GM18858 (cell line): ENCODE results near the gene TNPO3.
"Not testable (repeated sequence)": the region's sequence is repeated elsewhere in the genome, so short reads cannot be mapped to it uniquely, and the experiment has no call there.

ENCODE experiments used
- ATAC-seq: cut with Tn5 transposase; IDR thresholded peaks from one replicate; pipeline ENCODE4 v1.9.1; 2021; ENCODE audit not compliant: unreplicated experiment

The TNPO3 gene

DNA sequence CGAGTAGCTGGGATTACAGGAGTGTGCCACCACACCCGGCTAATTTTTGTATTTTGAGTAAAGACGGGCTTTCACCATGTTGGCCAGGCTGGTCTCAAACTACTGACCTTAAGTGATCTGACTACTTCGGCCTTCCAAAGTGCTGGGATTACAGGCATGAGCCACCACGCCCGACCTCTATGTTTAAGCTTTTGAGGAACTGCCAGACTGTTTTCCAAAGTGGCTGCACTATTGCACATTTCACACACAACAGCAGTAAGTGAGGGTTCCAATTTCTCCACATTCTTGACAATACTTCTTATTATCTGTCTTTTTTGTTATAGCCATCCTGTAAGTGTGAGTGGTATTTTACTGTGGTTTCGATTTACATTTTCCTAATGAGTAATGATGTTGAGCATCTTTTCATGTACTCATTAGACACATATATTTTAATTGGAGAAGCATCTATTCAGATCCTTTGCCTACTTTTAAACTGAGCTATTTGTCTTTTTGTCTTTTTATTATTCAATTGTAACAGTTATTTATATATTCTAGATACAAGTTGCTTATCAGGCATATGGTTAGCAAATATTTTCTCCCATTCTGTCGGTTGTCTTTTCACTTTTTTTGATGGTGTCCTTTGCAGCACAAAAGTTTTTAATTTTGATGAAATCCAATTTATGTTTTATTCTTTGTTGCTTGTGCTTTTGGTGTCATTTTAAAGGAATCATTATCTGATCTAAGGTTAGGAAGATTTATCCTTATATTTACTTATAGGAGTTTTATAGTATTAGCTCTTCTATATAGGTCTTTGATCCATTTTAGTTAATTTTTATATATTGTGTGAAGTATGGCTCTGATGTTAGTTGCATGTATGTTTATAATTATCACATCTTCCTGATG lies 130.0 kb downstream of the TNPO3 start:
- no peak for ATAC-seq

DNA sequence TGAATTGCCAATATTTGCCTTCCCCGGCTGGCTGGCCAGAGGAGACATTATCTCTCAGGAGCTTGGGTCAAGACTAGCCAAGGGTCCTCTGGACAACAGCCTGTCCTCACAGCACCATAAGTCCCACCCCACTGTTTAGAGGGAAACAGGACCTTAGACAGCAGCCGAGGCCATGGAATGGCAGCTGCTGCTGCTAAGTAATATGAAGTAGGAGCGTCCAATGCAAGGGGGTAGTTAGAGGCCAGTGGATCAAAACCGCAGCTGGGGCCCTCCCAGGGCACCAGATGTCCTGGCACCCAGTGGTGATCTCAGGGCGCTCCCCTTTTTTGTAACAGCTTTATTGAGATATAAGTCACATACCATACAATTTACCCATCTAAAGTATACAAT lies 131.5 kb downstream of the TNPO3 start:
- no peak for ATAC-seq

DNA sequence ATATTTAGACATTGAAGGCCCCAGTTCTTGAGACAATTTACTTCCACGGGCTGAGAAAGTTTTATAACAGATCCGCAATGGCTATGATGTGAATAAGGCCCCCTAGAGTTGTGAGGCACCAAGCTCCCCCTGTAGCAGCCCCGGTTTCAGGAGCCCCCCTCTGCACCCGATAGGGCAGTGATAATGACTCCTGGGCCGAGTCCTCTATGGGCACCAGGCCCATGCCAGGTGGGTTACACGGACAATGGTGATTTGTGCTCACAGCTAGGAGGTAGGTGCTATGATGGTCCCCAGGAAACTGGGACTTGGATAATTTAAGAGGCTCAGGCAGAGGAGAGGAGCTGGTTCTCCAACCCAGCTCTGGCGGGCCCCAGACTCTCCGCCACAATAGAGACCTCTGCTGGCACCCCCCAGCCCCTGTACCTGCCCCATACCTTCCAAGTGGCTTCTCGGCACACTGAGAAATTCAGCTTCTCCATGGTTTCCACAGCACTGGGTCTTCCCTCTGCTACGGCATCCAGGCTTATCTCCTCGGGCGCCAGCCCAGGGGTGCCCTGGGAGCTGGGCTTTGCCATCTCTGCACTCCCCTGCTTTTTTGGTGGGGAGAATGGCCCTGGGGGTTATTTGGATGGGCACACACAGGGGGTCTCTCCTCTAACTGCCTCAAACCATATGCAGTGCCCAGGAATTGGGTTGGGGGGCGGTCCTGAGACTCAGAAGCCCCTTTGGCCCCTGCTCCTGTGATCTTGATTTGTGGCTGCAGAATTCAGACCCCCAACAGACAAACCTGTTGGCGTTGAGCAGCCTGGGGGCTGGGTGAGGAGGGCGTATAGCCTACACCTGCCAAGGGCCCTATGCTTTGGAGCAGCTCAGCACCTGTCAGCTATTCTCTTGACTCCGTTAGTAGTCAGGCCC lies 132.2 kb downstream of the TNPO3 start:
- no peak for ATAC-seq

DNA sequence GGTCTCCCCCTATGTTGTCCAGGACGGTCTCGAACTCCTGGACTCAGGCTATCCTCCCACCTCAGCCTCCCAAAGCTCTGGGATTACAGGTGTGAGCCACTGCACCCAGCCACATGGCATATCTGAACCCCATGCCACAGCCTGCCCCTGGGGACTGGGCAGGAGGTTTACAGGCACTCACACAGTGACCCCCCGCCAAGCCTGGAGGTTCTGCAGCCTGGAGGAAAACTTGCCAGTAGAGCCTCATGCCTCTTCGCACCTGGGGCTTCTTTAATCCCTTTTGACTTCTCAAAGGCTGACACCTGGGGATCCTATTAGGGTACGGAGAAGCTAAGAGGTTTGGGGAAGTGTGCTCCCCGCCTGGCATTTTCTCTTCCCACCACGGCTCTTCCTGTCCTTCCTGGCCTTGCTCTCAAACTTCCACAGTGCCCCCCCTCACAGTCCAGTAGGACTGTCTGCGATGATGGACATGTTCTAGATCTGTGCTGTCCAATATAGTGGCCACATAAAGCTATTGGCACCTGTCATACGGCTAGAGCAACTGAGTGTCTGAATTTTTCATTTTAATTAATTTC lies 133.0 kb downstream of the TNPO3 start:
- no peak for ATAC-seq

DNA sequence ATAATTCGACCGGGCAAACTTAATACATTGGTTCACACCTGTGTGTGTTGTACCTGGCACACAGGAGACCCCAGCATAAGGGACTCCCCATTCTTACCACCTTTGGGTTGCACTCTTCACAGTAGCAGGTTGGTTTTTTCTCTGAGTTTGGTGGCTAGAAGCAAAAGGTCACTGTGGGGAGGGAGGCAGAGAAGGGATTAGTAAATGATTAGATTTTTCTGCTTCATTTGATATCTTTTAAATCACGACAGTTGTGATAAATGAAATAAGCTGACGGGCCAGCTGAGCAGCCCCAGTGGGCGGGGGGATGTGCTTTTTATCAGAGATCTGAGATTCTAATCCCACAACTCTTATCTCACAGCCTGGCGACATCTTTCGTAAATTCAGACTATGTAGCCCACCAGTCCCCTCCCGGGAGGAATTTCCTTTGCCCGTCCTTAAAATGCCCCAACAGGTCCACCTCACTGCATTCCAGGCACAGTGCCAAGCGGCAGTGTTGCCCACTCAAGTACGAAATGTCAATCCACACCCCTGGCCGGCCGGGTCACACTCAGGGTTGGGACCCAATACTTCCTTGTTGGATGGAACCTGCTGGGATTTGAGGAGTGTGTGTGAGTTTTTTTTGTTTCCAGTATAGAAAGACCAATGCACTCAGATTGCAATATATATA lies 133.9 kb downstream of the TNPO3 start:
- ATAC-seq = no peak

DNA sequence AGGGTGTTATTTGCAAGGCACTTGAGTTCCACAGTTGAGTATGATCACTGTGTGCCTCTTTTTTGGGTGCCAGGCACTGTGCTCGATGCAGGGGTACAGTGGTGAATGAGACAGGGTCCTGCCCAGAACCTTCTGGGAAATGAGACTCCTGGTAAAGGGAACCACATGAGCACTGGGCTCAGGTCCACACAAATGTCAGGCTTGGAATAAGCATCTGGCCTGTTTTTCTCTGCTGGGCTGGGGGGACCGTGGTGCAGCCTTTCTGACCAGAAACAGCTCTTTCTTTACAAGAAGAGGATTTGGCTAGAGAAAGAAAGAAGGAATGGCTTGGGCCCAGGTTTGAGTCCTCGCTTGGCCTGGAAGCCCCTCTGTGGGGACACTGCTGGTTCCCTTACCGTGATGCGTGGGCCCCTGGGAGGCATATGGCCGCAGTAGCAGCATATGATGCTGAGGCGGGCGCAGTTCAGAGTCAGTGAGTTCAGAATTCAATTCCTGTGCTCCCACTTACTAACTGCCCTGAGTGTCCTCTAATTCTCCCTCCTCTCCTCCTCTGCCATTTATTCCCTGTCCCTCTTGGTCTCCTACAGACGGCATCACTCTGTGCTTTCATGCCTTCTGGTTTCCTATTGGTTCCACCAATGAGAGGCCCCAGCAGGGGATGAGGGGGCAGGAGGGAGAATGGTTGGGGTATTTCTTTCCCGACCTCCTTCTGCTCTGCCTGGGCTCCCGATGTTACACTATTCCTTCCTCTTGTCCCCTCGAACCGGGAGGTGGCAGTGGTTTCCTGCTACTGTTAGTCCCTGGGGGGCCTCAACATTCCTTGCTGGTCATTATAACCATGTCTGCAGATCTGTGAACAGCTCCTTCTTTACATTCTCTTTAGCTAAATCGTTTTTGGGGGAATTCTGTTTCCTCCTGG lies 134.8 kb downstream of the TNPO3 start:
- ATAC-seq = no peak

DNA sequence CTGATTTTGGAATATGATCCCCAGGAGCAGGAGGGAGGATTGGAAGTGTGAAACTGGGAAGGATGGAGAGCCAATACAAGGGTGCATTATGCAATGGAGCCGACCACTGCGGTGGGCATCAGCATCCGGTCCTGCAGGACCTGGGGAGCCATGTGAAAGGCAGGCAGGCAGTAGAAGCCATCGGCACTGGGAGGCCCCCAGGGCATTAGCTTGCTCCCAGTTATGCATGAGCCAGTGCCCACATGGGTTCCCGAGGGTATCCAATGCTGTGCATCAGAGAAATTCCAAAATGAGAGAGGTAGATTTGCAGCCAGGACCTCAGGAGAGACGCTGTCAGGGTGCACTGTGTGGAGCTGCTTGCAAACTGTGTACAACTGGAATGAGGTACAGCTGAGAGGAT lies 135.7 kb downstream of the TNPO3 start:
- ATAC-seq = no peak

DNA sequence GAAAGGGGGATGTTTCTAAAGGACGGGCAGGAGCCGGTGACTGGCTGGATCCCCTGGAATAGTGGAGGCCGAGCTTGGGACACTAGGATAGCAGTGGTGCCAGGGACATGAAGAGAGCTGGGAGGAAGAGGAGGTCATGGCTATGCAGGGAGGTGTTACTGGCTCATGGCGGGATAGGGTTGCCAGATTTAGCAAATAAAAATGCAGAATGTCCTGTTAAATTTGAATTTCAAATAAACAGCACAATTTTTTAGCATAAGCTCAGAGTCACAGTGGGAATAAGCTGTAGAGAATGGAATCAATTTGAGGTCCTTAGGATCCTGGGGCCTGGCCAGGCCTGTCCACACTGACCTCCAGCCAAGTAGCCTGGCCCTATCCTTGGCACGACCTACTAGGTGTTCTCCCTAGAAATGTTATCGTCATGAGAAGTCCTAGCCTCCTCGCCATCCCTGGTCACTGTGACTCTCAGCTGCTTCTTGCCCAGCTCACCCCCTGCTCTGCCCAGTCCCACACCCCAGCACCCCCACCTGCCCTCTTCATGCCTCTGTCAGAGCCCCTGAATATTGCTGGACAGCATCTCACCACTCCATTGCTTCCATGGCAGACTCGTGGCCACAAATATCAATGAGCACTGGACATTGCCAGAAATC lies 136.8 kb downstream of the TNPO3 start:
- ATAC-seq = no peak

DNA sequence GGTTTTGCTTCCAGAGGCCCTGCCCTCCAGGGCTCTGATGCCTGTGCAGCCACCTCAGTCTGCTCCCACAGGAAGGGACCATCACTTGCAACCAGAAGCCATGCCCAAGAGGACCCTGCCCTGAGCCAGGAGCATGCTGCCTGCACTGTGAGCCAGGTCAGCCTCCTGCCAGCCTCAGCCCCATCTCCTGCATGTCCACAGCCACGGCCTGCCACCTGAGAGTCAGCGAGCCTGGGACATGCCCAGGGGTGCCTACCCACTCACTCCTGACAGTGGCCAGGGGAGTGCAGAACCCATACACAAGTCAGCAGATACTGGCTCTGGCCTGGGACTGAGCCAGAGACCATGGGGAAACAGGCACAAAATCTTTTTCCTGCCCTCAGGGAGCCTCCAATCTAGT lies 137.8 kb downstream of the TNPO3 start:
- no peak for ATAC-seq

DNA sequence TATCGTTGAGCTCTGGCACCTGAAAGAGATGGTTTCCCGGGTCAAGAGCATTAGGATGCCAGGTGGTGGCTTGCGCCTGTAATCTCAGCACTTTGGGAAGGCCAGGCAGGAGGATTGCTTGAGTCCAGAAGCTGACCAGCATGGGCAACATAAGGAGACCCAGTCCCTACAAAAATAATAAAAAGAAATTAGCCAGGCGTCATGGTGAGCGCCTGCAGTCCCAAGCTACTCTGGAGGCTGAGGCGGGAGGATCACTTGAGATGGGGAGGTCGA lies 138.3 kb downstream of the TNPO3 start:
- ATAC-seq = no peak

DNA sequence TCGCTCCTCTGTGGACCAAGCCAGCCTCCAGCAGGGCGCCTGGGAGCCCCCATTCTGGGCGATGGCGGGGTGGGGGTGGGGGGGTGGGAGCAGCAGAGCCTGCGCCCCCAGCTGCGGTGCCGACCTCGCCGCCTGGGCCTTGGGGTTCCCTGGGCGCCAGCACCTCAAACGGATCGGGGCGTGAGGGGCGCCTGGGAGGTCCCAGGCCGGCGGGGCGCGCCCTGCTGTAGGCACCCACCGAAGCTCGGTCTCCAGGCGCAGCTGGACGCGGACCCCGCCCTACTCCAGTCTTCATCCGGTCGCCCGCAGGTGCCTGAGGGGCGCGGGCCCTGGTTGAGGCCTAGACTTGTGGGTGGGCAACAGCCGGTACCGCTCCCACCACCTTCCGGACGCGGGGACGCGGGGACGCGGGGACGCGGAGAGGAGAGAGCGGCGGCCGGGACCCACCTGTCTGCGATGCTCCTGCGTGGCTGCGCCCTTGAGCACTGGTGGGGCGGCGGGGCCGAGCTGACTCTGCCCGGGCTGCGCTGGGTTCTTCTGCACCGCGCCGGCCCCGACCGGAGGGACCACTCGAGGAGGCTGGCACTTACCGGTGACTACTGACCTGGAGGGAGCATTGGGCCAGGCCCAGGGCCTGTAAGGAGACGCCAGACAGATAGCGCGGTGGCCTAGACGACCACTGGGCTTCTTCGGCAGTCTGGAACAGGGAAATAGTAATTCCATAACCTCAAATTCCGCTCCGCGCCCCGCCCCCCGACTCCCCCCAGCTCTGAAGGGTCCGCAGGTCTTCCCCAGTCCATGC lies 138.9 kb downstream of the TNPO3 start:
- no peak for ATAC-seq

DNA sequence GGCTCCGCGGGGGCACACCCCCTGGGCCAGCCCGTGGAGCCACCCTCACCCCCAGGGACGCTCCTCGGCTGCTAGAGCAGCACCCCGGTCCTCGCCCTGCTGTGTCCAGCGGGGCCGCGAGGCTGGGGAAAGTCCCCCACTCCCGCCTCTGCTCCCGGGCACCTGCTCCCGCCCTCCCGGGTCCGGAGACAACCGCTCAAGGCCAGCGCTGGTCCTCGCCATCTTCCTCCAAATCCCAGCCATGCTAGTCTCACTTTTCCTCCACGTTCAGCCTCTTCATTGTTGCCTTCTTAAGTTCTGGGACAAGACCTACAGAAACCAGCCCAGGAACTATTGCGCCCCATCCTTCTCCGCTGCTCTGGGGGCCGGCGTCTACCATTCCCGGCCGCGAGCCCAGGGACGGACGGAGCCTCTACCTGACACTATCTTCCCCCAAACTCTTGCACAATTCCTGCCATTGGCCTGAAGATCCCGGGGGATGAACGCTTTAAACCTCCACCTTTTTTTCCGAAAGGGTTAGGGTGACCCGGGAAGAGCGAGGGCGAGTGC lies 139.6 kb downstream of the TNPO3 start:
- no peak for ATAC-seq

DNA sequence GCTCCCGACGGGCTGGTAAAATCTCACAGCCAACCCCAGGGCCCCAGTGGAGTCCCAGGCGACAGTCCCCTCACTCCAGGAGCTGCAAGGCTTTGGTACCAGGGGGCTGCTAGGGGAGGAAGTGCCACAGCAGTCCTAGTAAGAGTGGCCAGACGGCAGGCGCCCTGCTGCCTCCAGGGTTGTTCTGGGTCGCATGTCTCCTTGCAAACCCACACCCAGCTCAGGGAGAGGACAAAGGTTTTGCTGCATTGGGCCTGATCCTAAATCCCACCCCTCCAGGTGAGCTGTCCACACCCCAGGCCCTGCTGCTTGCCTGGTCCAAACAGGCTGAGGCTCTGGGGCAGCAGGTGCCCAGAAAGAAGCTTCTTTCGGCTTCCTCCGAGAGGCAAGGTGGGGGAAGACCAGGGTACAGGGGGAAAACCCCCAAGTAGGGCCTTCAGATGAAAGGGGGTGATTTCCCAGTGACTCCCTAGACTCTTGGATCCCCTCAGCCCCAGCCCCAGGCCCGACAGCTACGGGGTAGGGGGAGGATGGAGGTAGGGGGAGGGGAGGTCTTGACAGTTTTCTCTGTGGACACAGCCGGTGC lies 140.3 kb downstream of the TNPO3 start:
- ATAC-seq = no peak

DNA sequence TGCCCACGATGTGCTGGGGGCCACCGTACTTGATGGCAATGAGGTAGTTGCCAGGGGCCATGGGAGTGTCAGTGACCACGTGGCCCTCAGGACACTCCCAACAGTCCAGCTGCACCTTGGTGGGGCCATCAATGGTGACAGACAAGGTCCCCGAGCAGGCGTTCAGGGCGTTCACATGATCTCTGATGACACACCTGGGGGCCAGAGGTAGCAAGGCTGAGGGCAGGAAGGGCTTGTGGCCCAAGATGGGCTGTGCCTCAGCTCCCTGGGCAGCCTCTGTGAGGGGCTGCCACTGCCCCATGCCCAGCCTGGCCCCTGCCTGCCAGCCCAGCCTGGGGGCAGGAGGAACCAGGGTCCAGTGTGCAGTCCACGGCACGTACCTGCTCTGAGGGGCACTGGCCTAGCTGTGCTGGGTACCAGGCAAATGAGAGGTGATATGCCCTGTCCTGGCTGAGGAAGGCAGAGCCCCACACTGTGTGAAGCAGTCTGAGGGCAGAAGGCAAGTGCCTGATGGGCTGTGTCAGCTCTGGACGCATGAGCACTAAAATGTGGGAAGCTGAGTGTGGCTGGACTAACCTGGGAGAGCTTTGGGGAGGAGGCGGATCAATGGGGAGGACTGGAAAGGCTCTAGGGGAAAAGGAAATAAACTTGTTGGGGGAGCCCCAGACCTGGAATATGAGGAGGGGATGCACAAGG lies 140.9 kb downstream of the TNPO3 start:
- no peak for ATAC-seq

DNA sequence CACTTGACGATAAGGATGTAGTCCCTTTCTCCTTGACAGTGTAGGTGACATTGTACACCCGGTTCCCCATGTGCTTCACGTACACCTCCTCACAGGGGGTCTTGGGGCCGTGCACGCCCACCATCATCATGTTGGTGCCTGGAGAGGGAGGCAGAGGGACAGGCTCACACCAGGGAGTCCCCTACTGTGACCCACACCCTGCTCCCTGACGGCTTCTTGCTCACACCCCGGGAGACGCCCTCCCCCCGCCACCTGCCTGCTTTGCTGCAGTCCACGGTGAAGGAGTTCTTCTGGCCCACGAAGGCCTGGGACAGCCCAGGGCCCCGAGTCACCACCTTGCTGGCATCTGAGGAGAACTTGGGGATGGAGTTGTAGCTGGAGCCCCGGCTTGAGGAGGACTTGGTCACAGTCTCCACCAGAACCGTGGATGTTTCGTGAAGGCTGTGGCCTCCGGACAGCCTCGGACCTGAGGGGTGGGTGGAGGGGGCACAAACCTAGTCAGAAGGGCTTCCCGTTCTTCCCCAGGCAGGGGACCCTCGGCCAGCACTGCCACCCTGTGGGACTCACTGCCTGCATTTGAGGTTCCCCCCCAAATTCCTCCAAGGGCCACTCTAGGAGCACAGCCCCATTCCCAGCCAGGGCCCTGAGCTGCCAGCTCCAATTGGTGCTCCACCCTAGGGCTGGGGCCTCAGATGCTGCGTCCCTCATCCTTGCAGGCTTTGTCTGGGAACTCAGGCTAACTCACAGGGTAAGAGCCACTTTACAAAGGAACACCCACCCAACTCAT lies 142.0 kb downstream of the TNPO3 start:
- not testable (repeated sequence) for ATAC-seq

DNA sequence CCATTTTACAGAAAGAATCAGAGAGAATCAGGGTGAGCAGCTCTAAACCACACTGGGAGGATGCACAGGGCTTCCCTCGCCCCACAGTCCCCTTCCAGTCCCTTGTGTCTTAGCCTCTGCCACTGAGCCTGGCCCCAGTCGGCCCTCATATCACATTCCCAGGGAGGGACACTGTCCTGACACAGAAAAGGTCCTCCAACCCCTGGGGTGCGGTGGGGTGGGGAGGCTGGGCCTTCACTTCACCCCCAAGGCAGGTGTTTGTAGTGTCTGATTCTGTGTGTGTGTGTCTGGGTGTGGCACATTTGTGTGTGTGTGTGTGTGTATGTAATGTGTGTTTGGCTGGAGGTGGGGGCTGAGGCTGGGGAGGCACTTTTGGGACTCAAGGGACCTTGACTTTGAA lies 142.6 kb downstream of the TNPO3 start:
- ATAC-seq = no peak

DNA sequence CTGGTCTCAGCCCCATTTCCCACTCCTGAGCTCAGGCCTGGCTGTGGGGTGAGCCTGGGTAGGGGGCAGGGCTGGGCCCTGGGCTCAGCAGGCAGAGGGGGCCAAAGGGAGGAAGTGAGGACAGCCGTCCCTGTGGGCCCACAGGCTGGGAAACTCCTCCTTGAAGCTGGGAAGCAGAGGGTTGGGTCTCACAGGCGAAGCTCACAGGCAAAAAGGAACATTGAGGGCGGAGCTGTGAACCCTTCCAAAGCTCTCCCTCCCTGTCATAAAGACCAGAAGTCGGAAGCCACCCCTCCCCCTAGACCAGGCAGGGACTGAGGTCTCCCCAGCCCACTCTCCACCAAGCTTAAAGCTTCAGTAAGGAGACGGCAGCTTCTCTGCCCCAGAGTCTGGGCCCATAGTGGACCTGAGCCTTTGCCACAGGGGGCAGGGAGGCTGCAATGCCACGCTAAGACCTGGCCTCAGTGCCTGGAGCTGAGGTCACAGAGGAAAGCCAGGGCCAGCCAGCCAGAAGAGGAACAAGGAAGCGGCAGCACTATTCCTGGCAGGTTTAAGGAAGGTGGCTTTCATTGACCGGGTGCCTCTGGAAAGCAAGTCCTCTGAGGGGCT lies 143.4 kb downstream of the TNPO3 start:
- no peak for ATAC-seq
